Nephron progenitor cell (in vitro differentiated cells): ENCODE measurements around the gene ITGAL.
A peak's percentile ranks its signal among the peaks of the same experiment; 100 is the strongest.
"Not testable (repeated sequence)": the region's sequence is repeated elsewhere in the genome, so short reads cannot be mapped to it uniquely, and the experiment has no call there.

ENCODE experiments used
- DNase-seq: peaks from one replicate; pipeline ENCODE4 v3.0.0; 2021
- H3K27ac Mint-ChIP-seq: 2 replicates; pipeline ENCODE4 v1.8.0; 2021; ENCODE audit warnings: mild to moderate bottlenecking, moderate library complexity, mixed read lengths
- H3K27me3 Mint-ChIP-seq: 2 replicates; pipeline ENCODE4 v1.8.0; 2021; ENCODE audit warnings: mild to moderate bottlenecking, low read depth, mixed read lengths; ENCODE audit not compliant: poor library complexity
- H3K36me3 Mint-ChIP-seq: 2 replicates; pipeline ENCODE4 v1.8.0; 2021; ENCODE audit warnings: low read depth, mixed read lengths
- H3K4me1 Mint-ChIP-seq: 2 replicates; pipeline ENCODE4 v1.8.0; 2021; ENCODE audit warnings: mixed read lengths
- H3K4me3 Mint-ChIP-seq: 2 replicates; pipeline ENCODE4 v1.8.0; 2021; ENCODE audit warnings: mild to moderate bottlenecking, moderate library complexity, mixed read lengths
- H3K9me3 Mint-ChIP-seq: 2 replicates; pipeline ENCODE4 v1.8.0; 2021; ENCODE audit warnings: mild to moderate bottlenecking, moderate library complexity, mixed read lengths
- CTCF ChIP-seq: fragments of 200-600 bp; sonication (generic); IDR thresholded peaks from 2 replicates; pipeline ENCODE4 v1.5.0; 2021; ENCODE audit warnings: antibody characterized with exemption

The ITGAL gene

GRCh38 chr16:30459456-30459855, 13.1 kb upstream of the ITGAL start:
- peaks cover 11% of the 10 kb centered on the region for H3K9me3 Mint-ChIP-seq
- H3K27me3 Mint-ChIP-seq, result peaks cover 13% of the 10 kb centered on the region
- H3K36me3 Mint-ChIP-seq, result no peaks in the 10 kb centered on the region
- DNase-seq, result no peak
- H3K4me3 Mint-ChIP-seq, result no peak overlapping the region
- no peak for TF ChIP-seq CTCF
- no peak overlapping the region for H3K27ac Mint-ChIP-seq
- peaks cover 11% of the 10 kb centered on the region for H3K4me1 Mint-ChIP-seq

GRCh38 chr16:30461426-30461825, 11.1 kb upstream of the ITGAL start:
- H3K27me3 Mint-ChIP-seq, result peaks cover 13% of the 10 kb centered on the region
- H3K9me3 Mint-ChIP-seq, result peaks cover 11% of the 10 kb centered on the region
- not testable (repeated sequence) for DNase-seq, H3K27ac Mint-ChIP-seq, H3K4me3 Mint-ChIP-seq, H3K36me3 Mint-ChIP-seq
- H3K4me1 Mint-ChIP-seq, result peaks cover 11% of the 10 kb centered on the region

GRCh38 chr16:30464078-30464477, 8.5 kb upstream of the ITGAL start:
- DNase-seq, result no peak
- no peaks in the 10 kb centered on the region for H3K36me3 Mint-ChIP-seq
- H3K27me3 Mint-ChIP-seq, result peaks cover 9% of the 10 kb centered on the region
- peaks cover 9% of the 10 kb centered on the region for H3K4me1 Mint-ChIP-seq
- peaks cover 15% of the 10 kb centered on the region for H3K9me3 Mint-ChIP-seq
- H3K4me3 Mint-ChIP-seq, result no peak overlapping the region
- peak overlapping the region; percentile 32 for H3K27ac Mint-ChIP-seq
- no peak for TF ChIP-seq CTCF

GRCh38 chr16:30470170-30470512, 2.4 kb upstream of the ITGAL start:
- no peaks in the 10 kb centered on the region for H3K4me1 Mint-ChIP-seq
- H3K27me3 Mint-ChIP-seq, result peaks cover 9% of the 10 kb centered on the region
- peaks cover 4% of the 10 kb centered on the region for H3K9me3 Mint-ChIP-seq
- DNase-seq, result no peak
- no peak overlapping the region for H3K4me3 Mint-ChIP-seq
- no peak overlapping the region for H3K27ac Mint-ChIP-seq
- no peaks in the 10 kb centered on the region for H3K36me3 Mint-ChIP-seq
- no peak for TF ChIP-seq CTCF

GRCh38 chr16:30470632-30470995, 1.9 kb upstream of the ITGAL start:
- Mint-ChIP-seq H3K4me1 (no peaks in the 10 kb centered on the region), H3K36me3 (no peaks in the 10 kb centered on the region), H3K27ac (no peak overlapping the region), H3K4me3 (no peak overlapping the region), H3K9me3 (peaks cover 4% of the 10 kb centered on the region), H3K27me3 (peaks cover 10% of the 10 kb centered on the region)
- no peak for DNase-seq
- no peak for TF ChIP-seq CTCF

- no peaks in the 10 kb centered on the region for H3K36me3 Mint-ChIP-seq
- H3K4me1 Mint-ChIP-seq, result no peaks in the 10 kb centered on the region
- H3K4me3 Mint-ChIP-seq, result no peak overlapping the region
- no peak for TF ChIP-seq CTCF
- H3K27me3 Mint-ChIP-seq, result peaks cover 15% of the 10 kb centered on the region
- H3K27ac Mint-ChIP-seq, result no peak overlapping the region
- no peaks in the 10 kb centered on the region for H3K9me3 Mint-ChIP-seq
- no peak for DNase-seq
These were observed 910 bp downstream of the ITGAL start for GRCh38 chr16:30473231-30474073.
